SK-N-SH treated with all-trans-retinoic acid at 6 μM for 48 hours (cell line): ENCODE results near the gene MVB12B.

ENCODE experiments used
- ATAC-seq: fragments of 200-7000 bp; cut with Tn5 transposase; 3 replicates; pipeline ENCODE4 v1.9.1; 2020; ENCODE audit warnings: mild to moderate bottlenecking, moderate library complexity
- ARNTL ChIP-seq: fragments of 450-650 bp; formaldehyde crosslinking; IDR thresholded peaks from 2 replicates; pipeline ENCODE4 v1.5.0; 2020; ENCODE audit warnings: low read depth, mild to moderate bottlenecking, moderate library complexity, borderline replicate concordance
- BACH2 ChIP-seq: fragments of 250-450 bp; sonication (Bioruptor Pico); IDR thresholded peaks from 2 replicates; pipeline ENCODE4 v1.9.0; 2021; ENCODE audit warnings: mild to moderate bottlenecking, borderline replicate concordance
- CREB5 ChIP-seq: fragments of 250-450 bp; sonication (Bioruptor Pico); IDR thresholded peaks from 2 replicates; pipeline ENCODE4 v1.5.1; 2020; ENCODE audit warnings: low read depth, mild to moderate bottlenecking, moderate library complexity
- ESRRG ChIP-seq: fragments of 250-450 bp; sonication (Bioruptor Pico); IDR thresholded peaks from 2 replicates; pipeline ENCODE4 v1.6.1; 2021; ENCODE audit warnings: mild to moderate bottlenecking
- GLIS3 ChIP-seq: fragments of 250-450 bp; sonication (Bioruptor Pico); IDR thresholded peaks from 2 replicates; pipeline ENCODE4 v1.5.0; 2020; ENCODE audit warnings: mild to moderate bottlenecking, moderate library complexity
- ISL1 ChIP-seq: fragments of 250-450 bp; sonication (Bioruptor Pico); IDR thresholded peaks from 2 replicates; pipeline ENCODE4 v2.1.2; 2022; ENCODE audit warnings: mild to moderate bottlenecking, moderate library complexity
- OSR1 ChIP-seq: fragments of 250-450 bp; sonication (Bioruptor Pico); IDR thresholded peaks from 2 replicates; pipeline ENCODE4 v1.8.0; 2022; ENCODE audit warnings: moderate library complexity, mild to moderate bottlenecking, inconsistent platforms
- PATZ1 ChIP-seq: fragments of 250-450 bp; sonication (Bioruptor Pico); IDR thresholded peaks from 2 replicates; pipeline ENCODE4 v1.8.0; 2020; ENCODE audit warnings: mild to moderate bottlenecking, moderate library complexity, borderline replicate concordance
- POU6F1 ChIP-seq: fragments of 250-450 bp; sonication (Bioruptor Pico); IDR thresholded peaks from 2 replicates; pipeline ENCODE4 v1.8.0; 2021; ENCODE audit warnings: low read depth, mild to moderate bottlenecking, moderate library complexity, borderline replicate concordance
- PPARA ChIP-seq: fragments of 250-450 bp; sonication (Bioruptor Pico); IDR thresholded peaks from 2 replicates; pipeline ENCODE4 v1.5.0; 2020; ENCODE audit warnings: mild to moderate bottlenecking, borderline replicate concordance
- RARB ChIP-seq: fragments of 250-450 bp; sonication (Bioruptor Pico); IDR thresholded peaks from 2 replicates; pipeline ENCODE4 v1.8.0; 2021; ENCODE audit warnings: mild to moderate bottlenecking, moderate library complexity
- SNAI2 ChIP-seq: fragments of 250-450 bp; sonication (Bioruptor Pico); IDR thresholded peaks from 2 replicates; pipeline ENCODE4 v1.5.0; 2020; ENCODE audit warnings: mild to moderate bottlenecking, moderate library complexity
- TCF4 ChIP-seq: fragments of 250-450 bp; sonication (Bioruptor Pico); IDR thresholded peaks from 2 replicates; pipeline ENCODE4 v1.8.0; 2021; ENCODE audit warnings: mild to moderate bottlenecking, moderate library complexity, borderline replicate concordance
- TOX ChIP-seq: fragments of 250-450 bp; sonication (Bioruptor Pico); IDR thresholded peaks from 2 replicates; pipeline ENCODE4 v1.8.0; 2021; ENCODE audit warnings: mild to moderate bottlenecking, moderate library complexity, borderline replicate concordance
- TSHZ2 ChIP-seq: fragments of 250-450 bp; sonication (Bioruptor Pico); IDR thresholded peaks from 2 replicates; pipeline ENCODE4 v1.5.0; 2020; ENCODE audit warnings: mild to moderate bottlenecking, moderate library complexity
- ZFP3 ChIP-seq: fragments of 250-450 bp; sonication (Bioruptor Pico); IDR thresholded peaks from 2 replicates; pipeline ENCODE4 v1.5.0; 2020; ENCODE audit warnings: mild to moderate bottlenecking, moderate library complexity
- ZFP30 ChIP-seq: fragments of 450-650 bp; formaldehyde crosslinking; IDR thresholded peaks from 2 replicates; pipeline ENCODE4 v1.5.0; 2022; ENCODE audit warnings: mild to moderate bottlenecking, moderate library complexity
- ZNF565 ChIP-seq: fragments of 450-650 bp; formaldehyde crosslinking; conservative IDR thresholded peaks from 2 replicates; pipeline ENCODE4 v1.5.0; 2020; ENCODE audit warnings: low read depth, mild to moderate bottlenecking, moderate library complexity
- ZNF70 ChIP-seq: fragments of 450-650 bp; formaldehyde crosslinking; IDR thresholded peaks from 2 replicates; pipeline ENCODE4 v1.5.0; 2020; ENCODE audit warnings: mild to moderate bottlenecking, moderate library complexity
- ZNF8 ChIP-seq: fragments of 450-650 bp; formaldehyde crosslinking; IDR thresholded peaks from 2 replicates; pipeline ENCODE4 v1.5.0; 2020; ENCODE audit warnings: mild to moderate bottlenecking, moderate library complexity

MVB12B gene

GRCh38 chr9:126328407-126328806, 1.8 kb downstream of the MVB12B start:
- TF ChIP-seq ARNTL (CRISPR knock-in tag) (no peak), SNAI2 (CRISPR knock-in tag) (no peak), PPARA (CRISPR knock-in tag) (no peak), GLIS3 (CRISPR knock-in tag) (no peak), OSR1 (no peak), RARB (CRISPR knock-in tag) (no peak), TCF4 (CRISPR knock-in tag) (no peak), ZFP30 (CRISPR knock-in tag) (no peak), ZNF565 (CRISPR knock-in tag) (no peak), PATZ1 (CRISPR knock-in tag) (no peak), ZNF70 (CRISPR knock-in tag) (no peak)
- no peak for ATAC-seq

- ATAC-seq, result no peak
- no peak for TF ChIP-seq TOX (CRISPR knock-in tag)
- no peak for TF ChIP-seq TSHZ2 (CRISPR knock-in tag)
- TF ChIP-seq RARB (CRISPR knock-in tag), result no peak
- no peak for TF ChIP-seq GLIS3 (CRISPR knock-in tag)
- no peak for TF ChIP-seq OSR1
- TF ChIP-seq POU6F1, result no peak
- no peak for TF ChIP-seq ESRRG (CRISPR knock-in tag)
- TF ChIP-seq BACH2 (CRISPR knock-in tag), result no peak
- no peak for TF ChIP-seq SNAI2 (CRISPR knock-in tag)
- TF ChIP-seq ZNF565 (CRISPR knock-in tag), result no peak
- TF ChIP-seq TCF4 (CRISPR knock-in tag), result no peak
- TF ChIP-seq ZNF8, result no peak
- no peak for TF ChIP-seq ZNF70 (CRISPR knock-in tag)
- TF ChIP-seq PATZ1 (CRISPR knock-in tag), result no peak
- no peak for TF ChIP-seq CREB5 (CRISPR knock-in tag)
- TF ChIP-seq ISL1, result no peak
- no peak for TF ChIP-seq ARNTL (CRISPR knock-in tag)
- no peak for TF ChIP-seq ZFP3 (CRISPR knock-in tag)
- no peak for TF ChIP-seq ZFP30 (CRISPR knock-in tag)
Measured at GRCh38 chr9:126329476-126330275, 3.0 kb downstream of the MVB12B start.
